Chondrocyte (in vitro differentiated cells): ENCODE data around the gene PHGDH. TPM values are rescaled to one million over a fixed set of nuclear protein-coding genes. Genes with fewer than 3 reads are reported as not detected.

ENCODE experiments used
- DNase-seq: peaks from one replicate; pipeline ENCODE4 v3.0.0; 2021; ENCODE audit warnings: mixed read lengths, low spot score
- H3K27ac Mint-ChIP-seq: one replicate; pipeline ENCODE4 v1.8.0; 2021; ENCODE audit warnings: mild to moderate bottlenecking, moderate library complexity, mixed read lengths; ENCODE audit not compliant: unreplicated experiment
- H3K27me3 Mint-ChIP-seq: 2 replicates; pipeline ENCODE4 v1.8.0; 2021; ENCODE audit warnings: low read depth, mixed read lengths
- H3K36me3 Mint-ChIP-seq: 2 replicates; pipeline ENCODE4 v1.8.0; 2021; ENCODE audit warnings: low read depth, mixed read lengths
- H3K4me1 Mint-ChIP-seq: 2 replicates; pipeline ENCODE4 v1.8.0; 2021; ENCODE audit warnings: low read depth, mild to moderate bottlenecking, mixed read lengths
- H3K4me3 Mint-ChIP-seq: one replicate; pipeline ENCODE4 v1.8.0; 2021; ENCODE audit warnings: mild to moderate bottlenecking, moderate library complexity, mixed read lengths; ENCODE audit not compliant: unreplicated experiment
- H3K9me3 Mint-ChIP-seq: 2 replicates; pipeline ENCODE4 v1.8.0; 2021; ENCODE audit warnings: low read depth, mixed read lengths
- total RNA-seq: library from RNA; stranded (reverse); gene quantifications from 3 replicates; pipeline ENCODE4 v1.2.1, GENCODE V29; 2021
- TF ChIP-seq, protein P1 (sequence below): fragments of 200-600 bp; sonication (generic); IDR thresholded peaks from 2 replicates; pipeline ENCODE4 v1.5.0; 2021; ENCODE audit warnings: antibody characterized with exemption, mild to moderate bottlenecking, moderate library complexity

PHGDH gene
- total RNA-seq, 1 donor from 2014 or later = 300 TPM

DNA sequence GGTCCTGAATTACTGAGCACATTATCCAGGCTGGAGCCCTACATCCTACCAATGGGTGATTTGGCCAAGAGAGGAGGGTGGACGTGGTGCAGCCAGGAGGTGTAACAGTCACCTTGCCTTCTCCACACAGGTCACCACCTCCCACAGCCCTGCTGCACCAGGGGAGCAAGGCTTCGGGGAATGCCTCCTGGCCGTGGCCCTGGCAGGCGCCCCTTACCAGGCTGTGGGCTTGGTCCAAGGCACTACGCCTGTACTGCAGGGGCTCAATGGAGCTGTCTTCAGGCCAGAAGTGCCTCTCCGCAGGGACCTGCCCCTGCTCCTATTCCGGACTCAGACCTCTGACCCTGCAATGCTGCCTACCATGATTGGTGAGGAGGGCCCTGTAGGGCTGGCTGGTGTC, 30.9 kb downstream of the PHGDH start:
- Mint-ChIP-seq H3K27ac (peak overlapping the region; percentile 84), H3K36me3 (peaks cover 33% of the 10 kb centered on the region)
- TF ChIP-seq, protein P1, sequence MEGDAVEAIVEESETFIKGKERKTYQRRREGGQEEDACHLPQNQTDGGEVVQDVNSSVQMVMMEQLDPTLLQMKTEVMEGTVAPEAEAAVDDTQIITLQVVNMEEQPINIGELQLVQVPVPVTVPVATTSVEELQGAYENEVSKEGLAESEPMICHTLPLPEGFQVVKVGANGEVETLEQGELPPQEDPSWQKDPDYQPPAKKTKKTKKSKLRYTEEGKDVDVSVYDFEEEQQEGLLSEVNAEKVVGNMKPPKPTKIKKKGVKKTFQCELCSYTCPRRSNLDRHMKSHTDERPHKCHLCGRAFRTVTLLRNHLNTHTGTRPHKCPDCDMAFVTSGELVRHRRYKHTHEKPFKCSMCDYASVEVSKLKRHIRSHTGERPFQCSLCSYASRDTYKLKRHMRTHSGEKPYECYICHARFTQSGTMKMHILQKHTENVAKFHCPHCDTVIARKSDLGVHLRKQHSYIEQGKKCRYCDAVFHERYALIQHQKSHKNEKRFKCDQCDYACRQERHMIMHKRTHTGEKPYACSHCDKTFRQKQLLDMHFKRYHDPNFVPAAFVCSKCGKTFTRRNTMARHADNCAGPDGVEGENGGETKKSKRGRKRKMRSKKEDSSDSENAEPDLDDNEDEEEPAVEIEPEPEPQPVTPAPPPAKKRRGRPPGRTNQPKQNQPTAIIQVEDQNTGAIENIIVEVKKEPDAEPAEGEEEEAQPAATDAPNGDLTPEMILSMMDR = no peak

DNA sequence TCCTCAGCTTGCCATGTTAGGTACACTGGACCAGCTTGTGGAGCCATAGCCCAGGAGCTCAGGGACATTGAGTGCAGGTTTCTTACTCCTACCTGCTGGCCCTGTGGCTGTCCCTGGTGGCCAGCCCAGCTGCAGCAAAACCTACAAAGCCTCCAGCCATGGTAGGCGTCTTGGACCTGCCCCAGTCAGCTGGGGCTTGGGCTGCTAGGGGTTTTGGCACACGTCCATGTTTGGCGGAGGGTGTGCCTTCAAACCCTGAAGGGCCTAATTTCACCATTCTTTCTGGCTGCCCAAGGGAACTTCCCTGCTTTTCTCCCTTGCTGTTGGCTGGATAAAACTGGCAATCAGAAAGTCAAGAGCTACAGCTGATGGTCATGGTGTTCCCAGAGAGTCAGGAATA, 31.6 kb downstream of the PHGDH start:
- no peak for DNase-seq
- Mint-ChIP-seq H3K27me3 (no peaks in the 10 kb centered on the region), H3K36me3 (peaks cover 28% of the 10 kb centered on the region), H3K9me3 (no peaks in the 10 kb centered on the region), H3K27ac (no peak overlapping the region), H3K4me1 (peaks cover 17% of the 10 kb centered on the region), H3K4me3 (no peak overlapping the region)
- TF ChIP-seq, protein P1 = no peak

More for the DNA sequence above, 30.9 kb downstream of the PHGDH start:
- Mint-ChIP-seq H3K9me3 (no peaks in the 10 kb centered on the region), H3K4me3 (no peak overlapping the region), H3K27me3 (no peaks in the 10 kb centered on the region), H3K4me1 (peaks cover 17% of the 10 kb centered on the region)
- DNase-seq = no peak

- H3K36me3 Mint-ChIP-seq = peaks cover 27% of the 10 kb centered on the region
- DNase-seq = no peak
- peaks cover 17% of the 10 kb centered on the region for H3K4me1 Mint-ChIP-seq
- H3K9me3 Mint-ChIP-seq = no peaks in the 10 kb centered on the region
- no peak overlapping the region for H3K27ac Mint-ChIP-seq
- H3K4me3 Mint-ChIP-seq = no peak overlapping the region
- no peaks in the 10 kb centered on the region for H3K27me3 Mint-ChIP-seq
- TF ChIP-seq, protein P1 = peak; percentile 87
Observed at GRCh38 chr1:119743776-119744597, 32.3 kb downstream of the PHGDH start.

GRCh38 chr1:119744598-119744942, 32.8 kb downstream of the PHGDH start:
- H3K36me3 Mint-ChIP-seq = peaks cover 26% of the 10 kb centered on the region
- TF ChIP-seq, protein P1 = no peak
- no peak overlapping the region for H3K27ac Mint-ChIP-seq
- H3K27me3 Mint-ChIP-seq = peaks cover under 1% of the 10 kb centered on the region
- H3K4me3 Mint-ChIP-seq = no peak overlapping the region
- no peaks in the 10 kb centered on the region for H3K9me3 Mint-ChIP-seq
- peaks cover 17% of the 10 kb centered on the region for H3K4me1 Mint-ChIP-seq
- DNase-seq = no peak

DNA sequence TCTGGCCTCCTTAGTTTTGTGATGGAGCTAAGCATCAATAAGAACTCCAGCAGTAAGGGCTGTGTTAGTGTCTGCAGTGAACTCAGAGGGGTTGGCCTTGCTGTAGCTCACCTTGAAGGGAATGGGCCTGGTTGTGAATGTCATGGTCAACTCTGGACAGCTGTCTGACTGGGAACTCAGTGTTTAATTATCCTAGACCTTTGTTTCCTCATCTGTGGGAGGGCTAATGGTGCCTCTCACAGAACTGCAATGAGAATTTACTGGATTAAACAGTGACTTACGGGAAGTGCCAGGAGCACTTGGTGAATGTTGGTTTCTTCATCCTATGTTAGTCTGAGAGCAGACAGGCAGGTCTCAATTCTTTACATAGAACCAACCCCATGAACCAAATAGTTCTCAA, 33.3 kb downstream of the PHGDH start:
- no peak for DNase-seq
- Mint-ChIP-seq H3K36me3 (peaks cover 25% of the 10 kb centered on the region), H3K27ac (no peak overlapping the region)

More for the DNA sequence above, 33.3 kb downstream of the PHGDH start:
- H3K4me3 Mint-ChIP-seq = no peak overlapping the region
- H3K27me3 Mint-ChIP-seq = peaks cover 2% of the 10 kb centered on the region
- H3K4me1 Mint-ChIP-seq = peaks cover 17% of the 10 kb centered on the region
- TF ChIP-seq, protein P1 = no peak
- no peaks in the 10 kb centered on the region for H3K9me3 Mint-ChIP-seq
